Activated T-helper 1 cell treated with Interleukin-2 at 50 U/mL for 16 hours (primary cell): ENCODE data around the gene DSG2.

Experiments used
- DNase-seq: peaks from one replicate; pipeline ENCODE4 v3.0.0-alpha.2; 2020; ENCODE audit warnings: low read depth

Gene DSG2

DNA sequence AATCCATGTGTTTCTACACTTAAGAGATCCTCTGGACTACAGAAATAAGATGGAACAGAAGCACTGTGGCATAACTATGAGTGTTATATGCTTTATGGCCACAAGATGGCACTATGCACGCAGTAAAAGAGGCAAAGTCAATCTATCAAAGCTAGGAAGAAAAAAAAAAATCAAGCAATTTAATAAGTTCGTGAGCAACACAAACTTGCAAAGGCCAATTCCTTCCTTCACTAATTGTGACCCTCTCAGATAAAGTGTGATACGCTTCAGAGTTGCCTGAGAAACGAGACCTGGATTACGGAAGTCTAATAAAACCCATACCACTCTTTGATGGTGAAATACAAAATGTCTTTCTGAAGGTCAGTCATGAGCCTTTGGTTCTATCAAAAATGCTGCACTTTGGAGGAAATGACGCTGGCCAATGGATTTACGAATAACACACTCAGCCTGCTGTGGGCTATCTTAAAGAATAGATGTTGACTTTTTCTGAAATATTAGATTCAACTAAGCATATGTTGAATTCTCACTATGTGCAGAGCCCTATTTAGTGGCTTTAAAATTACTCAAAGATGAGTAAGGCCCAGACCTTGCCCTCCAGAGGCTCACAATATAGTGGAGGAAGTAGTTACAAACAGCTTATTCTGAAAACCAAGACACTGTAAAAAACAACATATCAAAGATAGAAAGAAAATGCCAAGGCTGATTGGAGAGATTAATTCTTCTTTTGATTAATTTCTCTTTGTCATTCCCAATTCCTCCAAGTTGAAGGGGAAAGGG, 58.2 kb downstream of the DSG2 start:
- no peak for DNase-seq

DNA sequence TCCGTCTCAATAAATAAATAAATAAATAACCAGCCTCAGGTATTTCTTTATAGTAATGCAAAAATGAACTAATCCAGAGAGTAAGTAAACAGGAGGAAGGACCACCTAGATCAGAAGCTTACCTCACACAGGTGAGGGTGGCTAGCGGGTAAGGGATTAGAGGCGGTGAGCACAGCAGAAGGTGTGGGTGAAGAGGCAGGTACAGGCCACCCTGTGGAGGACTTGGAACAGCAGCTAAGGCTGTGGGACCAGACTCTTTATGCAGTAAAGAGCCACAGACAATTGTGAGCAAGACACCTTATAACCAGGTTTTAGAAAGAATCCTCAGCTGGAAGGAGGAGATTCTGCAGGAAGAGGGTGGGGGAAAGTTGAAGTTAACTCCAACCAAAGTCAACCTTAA, 59.5 kb downstream of the DSG2 start:
- no peak for DNase-seq

DNA sequence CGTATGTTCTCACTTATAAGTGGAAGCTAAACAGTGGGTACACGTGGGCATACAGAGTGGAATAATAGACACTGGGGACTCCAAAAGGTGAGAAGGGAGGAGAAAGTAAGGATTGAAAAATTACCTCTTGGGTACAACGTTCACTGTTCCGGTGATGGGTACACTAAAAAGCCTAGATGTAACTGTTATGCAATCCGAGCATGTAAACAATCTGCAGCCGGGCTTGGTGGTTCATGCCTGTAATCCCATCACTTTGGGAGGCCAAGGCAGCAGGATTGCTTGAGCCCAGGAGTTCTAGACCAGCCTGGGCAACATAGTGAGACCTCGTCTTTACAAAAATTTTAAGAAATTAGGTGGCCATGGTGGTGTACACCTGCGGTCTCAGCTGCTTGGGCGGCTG, 60.6 kb downstream of the DSG2 start:
- DNase-seq = no peak

DNA sequence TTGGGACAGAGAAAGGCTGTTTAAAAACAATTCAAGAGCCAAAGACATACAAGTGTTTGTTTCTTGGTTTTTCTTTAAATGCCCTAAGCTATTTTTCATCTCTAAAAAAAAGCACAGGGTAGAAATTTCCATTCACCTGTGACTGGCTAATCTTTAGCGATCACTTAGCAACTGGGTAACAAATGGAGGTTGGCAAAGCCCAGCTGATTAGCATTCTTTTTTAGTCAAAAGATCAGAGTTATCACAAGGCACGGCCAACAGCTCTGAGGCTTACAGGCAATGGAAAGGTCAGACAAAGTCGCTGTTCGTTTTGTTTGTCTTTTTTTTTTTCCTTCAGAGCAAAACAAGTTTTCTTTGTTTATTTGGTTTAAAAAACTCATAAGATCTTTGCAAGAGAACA, 64.7 kb downstream of the DSG2 start:
- no peak for DNase-seq

DNA sequence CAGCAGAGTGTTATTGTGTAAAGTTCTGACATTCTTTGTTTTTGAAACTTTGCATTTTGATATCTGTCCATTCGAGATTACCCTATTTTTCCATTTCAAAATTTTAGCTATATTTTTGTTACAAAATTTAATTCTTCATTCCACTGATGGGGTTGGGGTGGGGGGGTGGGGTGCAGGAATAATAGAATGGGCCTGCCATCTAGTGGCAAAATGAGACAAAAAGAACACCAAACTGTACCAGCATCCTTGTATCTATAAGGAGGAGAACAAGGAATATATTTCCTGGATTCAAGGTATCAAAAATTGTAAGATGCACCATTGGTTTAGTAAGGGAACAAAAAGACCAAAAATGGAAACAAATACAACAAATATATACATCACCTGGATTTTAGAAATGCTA, 65.8 kb downstream of the DSG2 start:
- no peak for DNase-seq

GRCh38 chr18:31565345-31565744, 67.4 kb downstream of the DSG2 start:
- DNase-seq = no peak

- DNase-seq = no peak
Measured at GRCh38 chr18:31565782-31566512, 68.0 kb downstream of the DSG2 start.

DNA sequence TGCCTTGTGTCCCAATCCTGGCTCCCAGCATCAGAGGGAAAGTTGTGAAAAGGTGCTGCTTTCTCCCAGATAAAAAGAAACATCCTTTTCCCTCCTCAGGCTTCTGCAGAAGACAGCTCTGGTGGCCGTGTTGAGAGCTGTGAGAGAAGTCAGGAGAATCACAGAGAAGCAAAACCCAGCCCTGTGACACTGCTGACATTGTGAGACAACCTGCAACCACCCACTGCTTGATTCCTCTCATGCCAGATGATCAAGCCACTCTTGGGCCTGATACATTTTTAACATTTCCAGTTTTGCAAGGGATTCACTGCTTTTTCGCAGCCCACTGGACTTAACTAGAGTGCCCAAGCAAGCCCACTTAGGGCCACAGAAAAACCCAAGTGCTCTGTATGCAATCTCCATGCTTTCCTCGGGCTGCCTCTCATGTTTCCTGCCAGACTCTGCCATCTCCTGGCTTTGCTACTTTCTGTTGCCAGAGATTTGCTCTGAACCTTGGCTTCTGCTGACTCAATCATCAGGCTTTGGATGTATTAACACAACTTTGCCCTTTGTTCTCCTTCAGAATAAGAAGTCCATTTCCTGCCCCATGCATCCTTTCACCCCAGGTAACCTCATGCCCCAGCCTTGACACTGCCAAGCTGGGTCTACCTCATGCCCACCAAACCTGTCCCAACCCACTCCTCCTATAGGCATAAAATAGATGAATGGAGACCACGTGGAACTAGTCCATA, 68.8 kb downstream of the DSG2 start:
- no peak for DNase-seq

DNA sequence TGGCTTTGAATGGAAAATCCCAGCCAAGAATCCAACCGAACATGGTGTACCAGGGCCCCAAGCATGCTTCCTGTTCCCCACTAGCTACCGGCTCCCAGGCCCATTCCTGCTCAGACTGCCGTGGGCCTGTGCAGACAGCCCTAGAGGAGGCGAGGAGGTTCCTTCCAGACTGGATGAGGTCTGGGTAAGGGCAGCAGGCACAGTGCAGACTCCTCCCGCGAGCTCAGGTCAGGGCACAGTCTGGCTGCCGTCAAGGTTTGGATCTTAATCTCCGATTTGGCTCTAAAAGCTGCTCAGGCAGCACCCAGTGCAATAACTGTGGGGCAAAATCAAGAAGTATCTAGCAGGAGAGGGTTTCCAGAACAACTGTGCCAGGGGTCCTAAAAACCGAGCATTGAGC, 74.4 kb downstream of the DSG2 start:
- no peak for DNase-seq

DNA sequence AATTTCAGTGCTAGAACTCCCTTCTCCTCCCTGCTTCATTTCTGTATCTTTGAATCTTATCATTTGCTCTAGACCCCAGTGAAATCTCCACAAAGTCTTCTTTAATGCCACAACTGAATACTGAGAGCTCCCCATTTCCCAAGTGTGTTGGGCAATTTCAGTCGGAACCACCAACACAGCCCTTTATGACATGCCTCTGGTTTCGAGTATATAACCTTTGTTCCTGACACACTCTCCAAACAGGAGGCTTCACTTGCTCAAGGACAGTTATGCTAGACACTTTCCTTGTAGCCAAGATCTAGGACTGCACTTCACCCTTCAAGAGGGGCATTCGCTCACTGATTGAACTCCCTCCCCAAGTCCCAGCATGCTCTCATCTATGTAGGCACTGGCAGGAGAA, 75.1 kb downstream of the DSG2 start:
- no peak for DNase-seq

DNA sequence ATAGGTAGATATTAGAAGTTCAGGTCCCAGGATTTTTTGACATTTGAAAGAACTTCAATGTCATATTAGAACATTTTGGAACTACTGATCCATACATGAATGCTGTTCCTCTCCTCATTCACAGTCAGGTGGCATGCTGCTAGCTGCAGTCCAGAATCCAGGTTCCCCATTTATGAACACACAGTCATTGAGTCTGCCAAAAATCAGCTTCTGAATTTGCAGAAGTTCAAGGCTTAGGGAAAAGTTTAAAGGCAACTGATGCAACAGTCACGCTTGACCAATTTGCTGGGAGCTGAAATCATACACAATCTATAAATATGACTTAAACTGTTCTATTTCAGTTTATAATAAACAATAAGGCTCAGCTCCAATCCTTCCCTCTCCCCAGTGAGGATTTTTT, 76.4 kb downstream of the DSG2 start:
- no peak for DNase-seq

DNA sequence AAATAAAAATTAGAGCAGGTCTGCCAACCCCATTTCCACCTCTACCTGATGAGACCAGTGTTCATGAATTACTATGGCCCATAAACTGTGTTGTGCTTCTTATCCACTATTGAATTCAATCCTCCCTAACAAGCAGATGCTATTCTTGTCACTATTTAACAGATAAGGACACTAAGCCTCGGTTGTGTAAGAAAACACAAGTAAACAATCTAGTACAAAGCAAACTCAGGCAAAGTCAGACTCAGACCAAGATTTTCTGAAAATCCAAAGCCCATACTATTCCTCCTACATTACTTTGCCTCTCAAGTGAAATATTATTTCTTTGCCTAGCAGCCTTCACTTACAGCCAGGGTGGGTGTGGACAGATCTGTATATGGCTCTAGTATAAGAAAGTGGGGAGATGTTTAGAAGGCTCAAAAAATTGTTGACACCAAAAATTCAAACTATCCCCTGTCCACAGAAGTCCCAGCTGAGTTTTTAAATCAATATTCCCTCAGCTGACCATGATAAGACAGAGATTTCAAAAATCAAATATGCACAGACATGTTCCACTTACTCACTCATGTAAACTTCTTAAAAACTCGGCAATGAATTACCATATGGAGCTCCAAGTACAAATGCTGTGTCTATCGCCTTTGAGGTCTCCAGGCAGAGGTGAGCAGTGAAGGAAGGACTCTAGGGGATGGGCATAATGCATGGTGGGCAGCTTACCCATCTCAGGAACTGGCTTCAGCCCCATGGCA, 77.7 kb downstream of the DSG2 start:
- DNase-seq = no peak

- no peak for DNase-seq
Measured at GRCh38 chr18:31576670-31577069, 78.7 kb downstream of the DSG2 start.

GRCh38 chr18:31577195-31577594, 79.2 kb downstream of the DSG2 start:
- no peak for DNase-seq

- no peak for DNase-seq
Measured at GRCh38 chr18:31578126-31578525, 80.1 kb downstream of the DSG2 start.

- no peak for DNase-seq
Measured at GRCh38 chr18:31579375-31579774, 81.4 kb downstream of the DSG2 start.

DNA sequence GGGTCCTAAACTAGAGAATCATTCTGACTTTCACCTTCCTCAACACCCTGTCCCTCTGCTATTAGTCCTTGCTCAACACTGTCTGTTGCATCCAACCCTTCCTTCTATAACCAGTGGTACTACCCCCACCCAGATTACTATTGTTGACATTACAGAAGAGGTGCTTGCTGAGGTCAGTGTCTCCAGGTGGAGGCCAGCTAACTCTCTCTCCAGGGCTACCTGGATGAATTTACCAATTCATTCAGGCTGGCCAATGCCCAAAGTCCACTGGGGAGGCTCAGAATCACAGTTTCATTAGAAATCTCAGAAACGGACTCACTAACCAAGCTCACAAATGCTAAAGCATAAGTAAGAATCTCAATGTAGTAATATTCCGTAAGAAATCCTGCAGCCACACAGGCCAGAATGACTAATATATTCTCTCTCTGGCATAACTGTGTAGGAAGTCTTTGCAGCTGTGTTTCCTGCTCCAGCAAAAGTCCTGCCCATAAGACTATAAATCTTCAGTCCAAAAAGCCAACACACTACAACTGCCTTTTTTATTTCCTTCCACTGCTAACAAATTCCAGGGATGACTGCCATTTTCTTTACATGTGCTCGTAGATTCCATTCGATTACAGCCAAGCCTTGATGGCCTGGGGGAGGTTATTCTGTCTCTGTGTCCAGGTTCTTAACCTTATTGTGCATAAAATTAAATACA, 83.7 kb downstream of the DSG2 start:
- DNase-seq = no peak

GRCh38 chr18:31583185-31583854, 85.3 kb downstream of the DSG2 start:
- DNase-seq = no peak

DNA sequence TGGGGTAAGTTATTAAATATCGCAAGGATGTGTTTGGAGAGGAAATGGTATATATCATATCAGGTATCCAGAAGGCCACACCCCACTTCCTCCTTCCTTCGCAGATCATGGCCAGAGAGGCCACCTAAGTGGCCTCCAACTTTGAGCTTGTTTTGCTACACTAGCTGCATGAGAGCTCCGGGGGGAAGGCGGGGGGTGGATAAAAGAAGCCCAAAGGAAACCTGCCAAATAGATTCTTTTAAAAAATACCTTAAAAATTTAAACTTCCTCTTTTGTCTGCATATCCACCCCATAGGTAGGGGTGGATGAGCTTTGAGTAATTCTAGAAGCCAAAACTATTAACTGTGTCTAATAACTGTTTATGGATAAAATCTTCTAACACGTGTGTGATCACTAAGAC, 88.0 kb downstream of the DSG2 start:
- DNase-seq = no peak

DNA sequence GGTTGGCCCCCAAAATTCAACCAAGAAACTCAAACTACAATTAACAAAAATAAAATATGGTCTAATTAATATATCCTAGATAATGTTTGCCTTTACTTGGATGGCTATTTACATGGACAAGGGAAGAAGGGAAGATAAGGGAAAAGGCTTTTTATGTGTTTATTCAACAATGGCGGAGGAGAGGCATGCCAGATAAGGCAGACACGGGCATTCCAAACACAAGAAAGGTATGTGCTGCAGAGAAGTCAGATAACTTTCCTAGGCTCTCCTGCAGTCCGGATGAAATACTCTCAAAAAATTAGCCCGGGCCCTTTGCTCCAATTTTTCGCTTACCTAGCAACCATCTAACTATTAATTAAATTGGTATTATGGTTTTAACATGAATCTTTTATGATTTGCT, 88.6 kb downstream of the DSG2 start:
- DNase-seq = no peak

DNA sequence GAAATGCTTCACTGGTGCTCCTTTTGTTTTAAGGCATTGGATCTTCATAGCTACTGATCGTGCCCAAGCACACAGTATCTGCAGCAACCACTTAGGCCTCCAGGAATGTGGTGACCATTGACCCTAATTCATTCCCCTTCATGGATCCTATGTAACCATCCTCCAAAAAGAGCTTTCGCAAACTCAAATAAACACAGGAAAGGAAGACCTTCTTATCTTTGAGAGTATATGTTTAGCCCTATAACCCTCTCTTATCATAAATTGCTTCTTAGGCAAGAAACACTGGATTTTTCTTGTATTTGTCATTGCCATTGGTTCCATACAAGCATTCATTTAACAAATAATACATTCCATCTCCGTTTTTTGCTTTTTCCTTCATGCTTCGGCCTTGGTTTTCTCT, 89.6 kb downstream of the DSG2 start:
- no peak for DNase-seq
